Bronchus fibroblast of lung (primary cell): ENCODE data around the gene ZNF415. TPM values are rescaled to one million over a fixed set of nuclear protein-coding genes. Genes with fewer than 3 reads are reported as not detected.

Experiments
- total RNA-seq: library from RNA; depleted of rRNA; stranded (reverse); fragments of >200 nt; gene quantifications from 2 replicates; pipeline ENCODE4 v1.2.3, GENCODE V29; 2015

ZNF415 gene
- total RNA-seq, result 1.8 and 2.7 TPM in 2 replicates

DNA sequence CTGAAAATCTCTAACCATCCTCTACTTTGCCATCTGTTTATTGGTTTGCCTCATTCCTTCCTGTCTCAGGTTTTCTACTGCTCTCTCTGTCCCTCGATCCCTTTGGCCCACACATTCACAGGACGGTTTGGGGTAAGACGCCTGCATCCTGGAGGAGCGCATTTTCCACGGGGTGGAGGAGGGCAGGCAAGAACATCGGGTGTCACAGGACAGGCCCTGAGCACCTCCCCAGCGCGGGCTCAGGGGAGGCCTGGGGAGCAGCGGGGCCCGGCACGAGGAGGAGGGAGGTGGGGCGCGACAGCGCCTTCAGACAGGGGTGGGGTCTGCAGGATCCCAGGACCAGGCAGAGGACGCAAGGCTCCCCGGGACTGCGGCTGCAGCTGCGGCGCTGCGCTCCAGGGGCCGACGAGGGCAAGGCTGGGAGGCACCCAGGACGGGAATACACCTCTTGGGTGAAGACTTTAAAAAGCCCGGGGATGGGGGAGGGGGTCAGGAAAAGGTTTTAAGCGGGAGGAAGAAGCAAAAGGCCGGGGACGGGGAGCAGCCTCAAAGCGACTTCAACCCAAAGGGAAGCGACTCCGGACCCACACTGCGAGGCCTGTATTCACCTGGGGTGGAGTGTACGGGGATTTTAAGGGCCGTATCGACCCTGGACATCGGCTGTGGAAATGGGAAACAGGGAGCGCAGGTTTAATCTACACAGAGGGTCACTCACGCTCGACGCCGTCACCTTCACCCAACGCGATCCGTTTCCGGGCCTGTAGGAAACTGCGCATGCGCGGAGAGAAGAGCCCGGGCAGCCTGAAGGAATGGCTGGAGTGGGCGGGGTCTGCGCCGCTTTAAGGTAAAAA, at the start of gene ZNF415:
ZNF415 (minus strand) TSS at position 770 of the 851 bp plus-strand sequence. CDS start 10,234 bp downstream, outside the sequence.

GRCh38 chr19:53103234-53104203, 29.2 kb downstream of the ZNF415 start, which contains the start of gene ZNF160:
Gene ZNF160 (minus strand): TSS chr19:53103422. CDS start chr19:53086276, 17,146 bp downstream.

Other genes with a start within 250 kb of the ZNF415 start
- gene ZNF320, start 235.3 kb downstream of the ZNF415 start, total RNA-seq, result 8.1 and 8.2 TPM in 2 replicates
- gene ZNF888, start 209.5 kb downstream of the ZNF415 start, total RNA-seq, result 3.3 and 3.7 TPM in 2 replicates
- 4.5 and 4.9 TPM in 2 replicates for gene ZNF816, start 170.0 kb downstream of the ZNF415 start, total RNA-seq
- gene ERVV-1, start 119.0 kb downstream of the ZNF415 start, total RNA-seq, result not detected in 2 replicates
- not detected in 2 replicates for gene ERVV-2, start 88.2 kb downstream of the ZNF415 start, total RNA-seq
- 6.1 and 7.2 TPM in 2 replicates for gene ZNF160, start 29.5 kb downstream of the ZNF415 start, total RNA-seq
- 2.0 and 2.1 TPM in 2 replicates for gene ZNF347, start 26.1 kb upstream of the ZNF415 start, total RNA-seq
- gene ZNF665, start 60.4 kb upstream of the ZNF415 start, total RNA-seq, result 2.1 and 7.6 TPM in 2 replicates
- gene ZNF677, start 122.0 kb upstream of the ZNF415 start, total RNA-seq, result 4.5 and 9.1 TPM in 2 replicates
- gene VN1R2, start 125.4 kb upstream of the ZNF415 start, total RNA-seq, result not detected in 2 replicates
- gene VN1R4, start 134.8 kb upstream of the ZNF415 start, total RNA-seq, result not detected in 2 replicates
- 3.0 and 3.4 TPM in 2 replicates for gene ZNF845, start 200.8 kb upstream of the ZNF415 start, total RNA-seq
- 1.8 and 1.9 TPM in 2 replicates for gene ZNF525, start 232.8 kb upstream of the ZNF415 start, total RNA-seq